GM19395 (cell line): Measurements from ENCODE around the gene TMEM95.
"Not testable (repeated sequence)": the region's sequence is repeated elsewhere in the genome, so short reads cannot be mapped to it uniquely, and the experiment has no call there.

Experiments
- ATAC-seq: cut with Tn5 transposase; IDR thresholded peaks from one replicate; pipeline ENCODE4 v1.9.1; 2021; ENCODE audit warnings: mild to moderate bottlenecking, moderate library complexity; ENCODE audit not compliant: unreplicated experiment

TMEM95 gene

GRCh38 chr17:7323731-7324437, 31.1 kb upstream of the TMEM95 start:
- no peak for ATAC-seq

- ATAC-seq, result no peak
Observed at GRCh38 chr17:7324438-7324779, 30.5 kb upstream of the TMEM95 start.

DNA sequence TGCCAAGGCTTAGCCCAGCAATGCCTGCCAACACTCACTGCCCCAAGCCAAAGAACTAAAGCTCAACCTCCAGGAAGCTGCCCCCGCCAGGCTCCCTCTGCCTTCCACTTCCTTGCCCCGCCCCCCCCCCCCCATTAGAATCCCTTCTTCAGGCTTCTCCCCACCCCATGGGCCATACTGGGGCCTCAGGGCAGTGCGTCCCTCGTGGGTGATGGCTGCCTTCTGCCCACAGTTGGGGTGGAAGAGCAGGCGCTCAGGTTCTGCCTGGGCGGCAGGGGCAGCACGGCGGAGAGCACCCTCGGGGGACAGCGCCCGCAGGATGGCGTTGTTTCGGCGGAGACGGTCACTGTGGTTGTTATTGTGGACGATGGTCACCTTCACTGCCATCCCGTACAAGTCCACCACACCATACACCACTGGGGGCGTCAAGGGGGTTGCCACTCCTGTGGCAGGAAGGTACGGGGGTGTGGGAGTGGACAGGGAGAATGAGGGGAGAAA, 29.9 kb upstream of the TMEM95 start:
- ATAC-seq, result no peak

DNA sequence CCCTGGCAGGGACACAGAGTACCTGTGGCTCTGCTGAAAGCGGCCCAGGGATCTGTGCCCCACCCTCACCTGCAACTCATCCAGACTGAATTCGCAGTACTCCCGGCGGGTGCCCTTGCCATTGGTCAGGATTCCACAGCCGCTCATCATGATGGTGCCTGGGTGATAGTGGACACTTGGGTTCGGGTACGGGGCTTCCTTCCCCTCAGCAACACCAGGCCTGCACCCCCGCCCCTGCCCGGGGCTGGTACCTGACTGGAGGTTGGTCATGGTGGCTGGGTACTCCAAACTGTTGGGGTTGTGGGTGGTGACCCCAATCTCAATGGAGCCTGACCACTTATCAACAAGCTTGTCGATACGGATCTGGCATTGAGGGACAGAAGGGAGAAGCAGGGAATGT, 28.8 kb upstream of the TMEM95 start:
- no peak for ATAC-seq

DNA sequence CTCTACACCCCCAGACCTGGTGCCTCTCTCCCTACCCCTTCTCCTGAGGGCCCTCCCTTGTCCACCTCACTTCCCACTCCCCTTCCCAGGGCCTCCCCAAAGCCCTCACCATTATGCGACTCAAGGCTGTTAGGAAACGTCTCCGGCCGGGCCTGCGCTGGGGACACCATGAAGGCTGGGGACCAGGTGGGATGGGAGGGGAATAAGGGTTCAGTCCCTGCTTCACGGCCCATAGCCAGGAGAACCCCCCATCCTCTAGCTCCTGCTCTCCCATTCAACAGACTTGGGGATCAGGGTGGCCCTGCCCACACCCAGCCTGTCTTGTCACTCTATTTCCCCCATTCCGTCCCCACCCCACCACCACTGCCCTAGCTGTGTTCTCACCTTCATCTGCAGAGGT, 27.9 kb upstream of the TMEM95 start:
- no peak for ATAC-seq

DNA sequence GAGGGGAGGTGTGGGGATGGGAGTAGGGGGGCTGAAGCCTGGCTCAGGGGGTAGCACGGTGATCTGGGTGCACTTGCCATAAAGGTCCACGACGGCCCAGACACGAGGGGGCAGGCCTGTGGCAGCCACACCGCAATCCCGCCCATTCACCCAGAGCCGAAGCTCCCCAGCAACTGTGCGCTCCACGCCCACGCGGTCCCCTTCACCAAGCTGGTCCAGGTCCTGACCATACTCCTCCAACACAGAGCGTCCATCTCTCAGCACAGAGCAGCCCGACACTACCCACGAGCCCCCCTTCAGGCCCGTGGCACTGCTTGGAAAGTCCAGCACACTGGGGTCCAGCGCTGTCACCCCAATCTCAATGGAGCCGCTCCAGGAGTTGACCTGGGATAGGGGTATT, 27.5 kb upstream of the TMEM95 start:
- no peak for ATAC-seq

DNA sequence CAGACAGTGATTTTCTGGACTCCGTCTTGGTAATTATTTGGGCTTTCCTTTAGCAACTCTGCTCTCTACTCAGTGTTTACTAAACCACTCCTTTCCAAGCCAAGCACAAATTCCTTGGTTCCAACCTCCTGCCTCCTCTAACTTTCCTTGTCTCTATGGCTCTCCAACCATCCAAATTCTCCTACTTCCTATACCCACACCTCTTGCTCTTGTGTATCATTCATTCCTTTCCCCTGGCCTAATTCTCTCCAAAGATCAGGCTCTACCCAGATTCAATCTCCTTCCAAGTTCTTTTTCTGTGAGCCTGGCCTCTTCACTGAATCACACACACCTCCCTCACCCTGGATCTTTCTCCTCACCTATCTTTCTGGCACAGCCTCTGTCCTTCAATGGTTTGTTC, 26.9 kb upstream of the TMEM95 start:
- ATAC-seq, result no peak

DNA sequence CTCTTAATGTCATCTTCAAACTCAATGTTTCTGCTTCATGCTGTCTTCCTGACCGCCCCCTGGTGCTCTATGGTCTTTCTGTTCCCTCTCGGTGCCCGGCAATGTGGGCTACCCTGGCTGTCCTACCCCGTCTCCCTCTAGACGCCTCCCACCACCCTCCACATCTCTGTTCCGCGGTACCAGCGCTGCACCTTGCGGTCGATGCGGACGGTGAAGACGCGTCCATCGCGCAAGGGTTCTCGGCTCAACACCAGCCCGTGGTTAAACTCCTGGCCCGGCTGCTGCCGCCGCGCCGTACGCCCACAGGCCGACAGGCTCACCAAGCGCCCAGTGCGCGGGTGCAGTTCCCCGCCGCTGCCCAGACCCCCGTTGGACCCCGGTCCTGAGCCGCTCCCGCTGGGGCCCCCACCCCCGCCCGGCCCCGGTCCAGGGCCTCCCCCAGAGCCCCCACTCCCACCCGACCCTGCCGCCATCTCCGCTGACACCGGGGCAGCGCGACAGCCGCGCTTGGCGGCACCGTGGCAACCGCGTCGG, 26.0 kb upstream of the TMEM95 start, which contains the start of gene NEURL4:
NEURL4 (minus strand) TSS at position 496 of the 534 bp plus-strand sequence; CDS start at position 473, 23 bp downstream.
- peak; percentile 13 for ATAC-seq

GRCh38 chr17:7329374-7329996, 25.5 kb upstream of the TMEM95 start:
- ATAC-seq, result peak; percentile 59

GRCh38 chr17:7329997-7330637, 24.8 kb upstream of the TMEM95 start:
- peak; percentile 45 for ATAC-seq

DNA sequence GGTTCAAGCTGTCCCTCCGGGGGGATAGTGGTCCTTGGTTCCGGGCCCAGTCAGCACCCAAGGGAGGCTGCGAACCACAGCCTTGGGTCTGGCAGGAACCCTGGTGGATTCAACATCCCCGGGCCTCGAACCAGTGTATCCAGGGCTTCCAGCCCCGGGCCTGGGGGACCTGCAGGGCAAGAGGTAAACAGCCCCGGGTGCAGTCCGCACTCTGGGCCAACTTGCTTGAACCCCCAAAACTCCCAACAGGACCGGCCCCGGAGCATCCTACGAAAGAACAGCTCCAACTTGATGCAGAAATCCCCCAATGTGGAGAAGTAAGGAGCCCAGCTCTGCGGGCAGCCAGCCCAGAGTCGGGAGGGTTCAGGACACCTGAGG, 24.3 kb upstream of the TMEM95 start:
- ATAC-seq, result no peak

GRCh38 chr17:7332111-7332510, 22.8 kb upstream of the TMEM95 start:
- no peak for ATAC-seq

- ATAC-seq, result not testable (repeated sequence)
Observed at GRCh38 chr17:7332600-7333069, 22.3 kb upstream of the TMEM95 start.

- ATAC-seq, result no peak
Observed at GRCh38 chr17:7334938-7335538, 19.9 kb upstream of the TMEM95 start.

- ATAC-seq, result not testable (repeated sequence)
Observed at GRCh38 chr17:7335765-7336164, 19.2 kb upstream of the TMEM95 start.

GRCh38 chr17:7336240-7337175, 18.4 kb upstream of the TMEM95 start, which contains the start of gene ACAP1:
Gene ACAP1, plus strand, starts transcription at chr17:7336529. Its CDS starts 206 bp downstream, at chr17:7336735.
- no peak for ATAC-seq

DNA sequence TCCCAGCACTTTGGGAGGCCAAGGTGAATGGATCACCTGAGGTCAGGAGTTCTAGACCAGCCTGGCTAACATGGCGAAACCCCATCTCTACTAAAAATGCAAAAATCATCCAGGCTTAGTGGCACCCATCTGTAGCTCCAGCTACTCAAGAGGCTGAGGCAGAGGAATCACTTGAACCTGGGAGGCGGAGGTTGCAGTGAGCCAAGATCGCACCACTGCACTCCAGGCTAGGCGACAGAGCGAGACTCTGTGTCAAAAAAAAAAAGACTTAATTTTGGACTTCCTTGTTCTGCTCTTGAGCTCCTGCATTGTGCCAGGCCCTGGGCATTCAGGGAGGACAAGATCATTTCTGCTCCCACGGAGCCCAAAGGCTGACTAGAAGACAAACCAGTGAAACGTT, 17.4 kb upstream of the TMEM95 start:
- not testable (repeated sequence) for ATAC-seq

DNA sequence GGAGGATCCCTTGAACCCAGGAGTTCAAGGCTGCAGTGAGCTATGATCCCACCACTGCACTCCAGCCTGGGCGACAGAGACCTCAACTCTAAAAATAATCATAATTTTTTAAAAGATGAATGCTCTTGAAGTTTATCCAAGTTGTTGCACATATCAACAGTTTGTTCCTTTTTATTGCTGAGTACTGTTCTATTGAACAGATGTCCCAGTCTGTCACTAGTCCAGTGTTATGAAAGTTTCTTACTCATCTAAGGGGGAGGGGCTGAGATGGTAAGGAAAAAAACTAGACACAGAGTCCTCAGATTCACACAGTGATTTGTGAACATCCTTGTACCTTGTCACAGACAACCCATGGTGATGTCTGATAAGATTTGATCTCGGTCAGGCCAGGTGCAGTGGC, 14.8 kb upstream of the TMEM95 start:
- ATAC-seq, result no peak

DNA sequence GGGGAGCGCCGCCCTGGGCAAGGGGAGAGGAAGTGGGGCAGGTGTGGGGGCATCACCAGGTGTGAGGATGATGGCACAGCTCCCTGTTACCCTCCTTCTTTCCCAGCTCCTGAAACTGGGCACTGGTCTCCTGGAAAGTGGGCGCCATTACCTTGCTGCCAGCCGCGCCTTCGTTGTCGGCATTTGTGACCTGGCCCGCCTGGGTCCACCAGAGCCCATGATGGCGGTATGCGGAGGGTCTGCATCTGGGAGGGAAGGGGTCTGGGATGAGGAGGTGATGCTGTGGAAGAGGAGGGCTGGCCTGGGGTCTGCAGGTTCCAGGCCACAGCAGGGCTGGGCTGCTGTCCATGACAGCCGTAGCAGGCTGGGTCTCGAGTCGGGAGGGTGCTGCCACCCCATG, 13.1 kb upstream of the TMEM95 start:
- ATAC-seq, result no peak

DNA sequence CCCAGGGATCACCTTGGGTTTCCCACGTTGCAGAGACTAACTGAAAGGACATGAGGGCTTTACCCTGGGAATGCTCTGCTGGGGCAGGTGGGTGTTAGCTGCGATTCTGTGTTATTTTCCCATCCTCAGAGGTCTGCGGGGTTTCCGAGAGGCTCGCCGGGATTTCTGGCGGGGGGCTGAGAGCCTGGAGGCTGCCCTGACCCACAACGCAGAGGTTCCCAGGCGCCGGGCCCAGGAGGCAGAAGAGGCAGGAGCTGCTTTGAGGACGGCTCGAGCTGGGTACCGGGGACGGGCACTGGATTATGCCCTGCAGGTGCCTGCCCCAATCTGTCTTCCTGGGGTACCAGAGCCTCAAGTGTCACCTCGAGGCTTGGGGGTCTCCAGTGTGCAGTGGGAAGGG, 11.7 kb upstream of the TMEM95 start:
- no peak for ATAC-seq
